ENCODE results near the gene PSMD12.
"Not testable (repeated sequence)": the region's sequence is repeated elsewhere in the genome, so short reads cannot be mapped to it uniquely, and the experiment has no call there.

DNA sequence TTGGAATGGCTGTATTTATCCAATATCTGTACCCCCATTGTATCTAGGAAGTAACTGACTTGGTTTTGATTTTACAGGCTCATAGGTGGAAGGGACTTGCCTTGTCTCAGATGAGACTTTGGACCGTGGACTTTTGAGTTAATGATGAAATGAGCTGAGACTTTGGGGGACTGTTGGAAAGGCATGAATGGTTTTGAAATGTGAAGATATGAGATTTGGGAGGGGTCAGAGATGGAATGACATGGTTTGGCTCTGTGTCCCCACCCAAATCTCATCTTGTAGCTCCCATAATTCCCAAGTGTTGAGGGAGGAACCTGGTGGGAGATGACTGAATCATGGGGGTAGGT lies 34.2 kb downstream of the PSMD12 start:
- TF ChIP-seq, protein P1, sequence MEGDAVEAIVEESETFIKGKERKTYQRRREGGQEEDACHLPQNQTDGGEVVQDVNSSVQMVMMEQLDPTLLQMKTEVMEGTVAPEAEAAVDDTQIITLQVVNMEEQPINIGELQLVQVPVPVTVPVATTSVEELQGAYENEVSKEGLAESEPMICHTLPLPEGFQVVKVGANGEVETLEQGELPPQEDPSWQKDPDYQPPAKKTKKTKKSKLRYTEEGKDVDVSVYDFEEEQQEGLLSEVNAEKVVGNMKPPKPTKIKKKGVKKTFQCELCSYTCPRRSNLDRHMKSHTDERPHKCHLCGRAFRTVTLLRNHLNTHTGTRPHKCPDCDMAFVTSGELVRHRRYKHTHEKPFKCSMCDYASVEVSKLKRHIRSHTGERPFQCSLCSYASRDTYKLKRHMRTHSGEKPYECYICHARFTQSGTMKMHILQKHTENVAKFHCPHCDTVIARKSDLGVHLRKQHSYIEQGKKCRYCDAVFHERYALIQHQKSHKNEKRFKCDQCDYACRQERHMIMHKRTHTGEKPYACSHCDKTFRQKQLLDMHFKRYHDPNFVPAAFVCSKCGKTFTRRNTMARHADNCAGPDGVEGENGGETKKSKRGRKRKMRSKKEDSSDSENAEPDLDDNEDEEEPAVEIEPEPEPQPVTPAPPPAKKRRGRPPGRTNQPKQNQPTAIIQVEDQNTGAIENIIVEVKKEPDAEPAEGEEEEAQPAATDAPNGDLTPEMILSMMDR (IDR thresholded peaks at IDR 0.05), result not testable (repeated sequence)
- TF ChIP-seq POLR2A (IDR thresholded peaks at IDR 0.05), result not testable (repeated sequence)

All from heart left ventricle (tissue), 13 donors.